GM21737 (cell line): ENCODE data around the gene CLEC16A.

Source experiments
- ATAC-seq: cut with Tn5 transposase; IDR thresholded peaks from one replicate; pipeline ENCODE4 v1.9.1; 2021; ENCODE audit warnings: mild to moderate bottlenecking, moderate library complexity; ENCODE audit not compliant: unreplicated experiment

Gene CLEC16A

DNA sequence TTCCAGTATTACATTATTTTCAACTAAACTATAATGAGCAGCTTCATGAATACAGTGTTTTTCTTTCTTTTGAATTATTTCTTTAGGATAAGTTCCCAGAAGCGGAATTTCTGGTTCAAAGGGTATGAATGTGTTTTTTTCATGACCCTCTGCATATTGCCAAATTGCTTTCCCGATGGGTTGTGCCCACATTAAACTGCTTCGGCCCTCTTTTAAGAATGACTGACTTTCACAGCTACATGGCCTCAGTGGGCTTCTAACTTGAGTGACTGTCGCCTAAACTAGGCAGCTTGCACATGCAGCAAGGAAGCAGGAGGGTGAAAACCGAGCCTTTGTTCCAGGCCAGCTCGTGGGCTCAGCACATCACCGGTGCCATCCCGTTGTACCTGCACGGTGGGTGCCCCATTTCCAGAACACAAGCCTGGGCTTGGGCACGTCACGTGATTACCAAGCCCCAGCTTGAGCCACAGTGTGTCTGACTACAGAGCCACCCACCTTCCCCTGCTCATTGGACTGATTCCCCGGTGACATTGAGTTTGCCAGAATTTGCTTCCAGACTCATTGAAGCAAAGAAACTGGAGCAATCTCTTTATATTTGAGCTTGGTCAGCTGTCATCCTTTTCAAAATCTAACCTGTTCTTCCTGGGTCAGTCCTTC is 112.8 kb downstream of the CLEC16A start:
- ATAC-seq: no peak

DNA sequence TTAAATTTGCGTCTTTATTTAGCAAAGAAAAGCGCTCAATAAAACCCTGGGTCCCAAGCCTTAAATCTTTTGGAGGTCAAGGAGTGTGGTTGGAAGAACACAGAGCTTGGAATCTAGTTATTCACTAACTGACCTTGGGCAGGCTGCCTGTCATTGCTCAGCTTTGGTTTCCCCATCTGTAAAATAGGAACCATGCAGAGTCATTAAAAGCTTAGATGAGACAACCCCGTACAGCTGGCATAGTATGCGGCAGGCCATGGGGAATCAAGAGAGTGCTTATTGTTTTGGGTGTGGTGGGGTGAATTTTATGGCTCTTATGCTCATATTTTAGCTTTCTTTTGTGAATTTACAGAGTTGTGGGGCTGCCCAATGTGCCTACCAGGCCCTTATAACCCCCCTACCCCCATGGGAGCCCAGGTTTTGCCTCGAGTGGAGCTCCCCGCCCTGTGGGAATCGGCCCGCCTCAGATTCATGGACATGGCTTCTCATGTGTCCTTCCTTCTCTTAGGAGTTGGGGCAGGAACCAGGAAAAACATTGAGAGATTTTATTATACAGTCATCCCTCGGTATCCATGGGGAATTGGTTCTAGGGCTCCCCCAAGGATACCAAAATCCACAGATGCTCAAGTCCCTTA is 113.5 kb downstream of the CLEC16A start:
- ATAC-seq: no peak

DNA sequence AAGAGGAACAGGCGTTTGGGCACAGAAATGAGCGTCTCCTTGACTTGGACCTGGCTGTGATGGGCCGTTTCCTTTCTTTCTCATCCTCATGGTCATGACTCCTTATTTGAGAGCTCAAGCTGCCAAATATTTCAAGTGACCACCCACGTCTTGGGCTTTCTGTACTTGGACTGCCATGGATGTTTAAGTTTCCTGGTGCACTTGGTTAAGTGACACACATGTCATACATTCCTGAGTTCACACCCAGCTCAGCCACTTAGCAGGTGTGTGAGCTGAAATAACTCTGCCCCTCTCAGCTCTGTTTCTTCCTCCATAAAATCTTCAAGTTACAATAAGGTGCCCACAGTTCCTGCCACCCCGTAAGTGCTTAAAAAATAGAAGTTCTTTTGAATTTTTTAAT is 114.5 kb downstream of the CLEC16A start:
- ATAC-seq: no peak

DNA sequence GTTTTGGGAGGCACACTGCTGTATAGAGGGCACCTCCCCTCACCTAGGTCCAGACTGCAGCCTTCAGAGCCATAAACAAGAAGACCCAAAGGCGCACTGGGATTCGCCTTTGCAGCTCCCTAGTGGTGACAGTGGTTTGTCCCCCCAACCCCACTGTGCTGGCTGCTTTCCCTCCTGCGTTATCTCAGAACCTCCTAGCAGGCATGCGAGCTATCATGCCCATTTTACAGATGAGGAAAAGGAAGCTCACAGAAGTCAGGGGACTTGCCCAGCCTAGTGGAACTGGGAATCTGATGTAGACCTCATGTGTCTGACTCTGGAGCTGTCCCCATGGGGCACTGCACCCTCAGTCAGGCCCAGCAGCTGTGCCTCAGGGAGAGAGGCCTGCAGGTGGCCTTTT is 115.2 kb downstream of the CLEC16A start:
- no peak for ATAC-seq

DNA sequence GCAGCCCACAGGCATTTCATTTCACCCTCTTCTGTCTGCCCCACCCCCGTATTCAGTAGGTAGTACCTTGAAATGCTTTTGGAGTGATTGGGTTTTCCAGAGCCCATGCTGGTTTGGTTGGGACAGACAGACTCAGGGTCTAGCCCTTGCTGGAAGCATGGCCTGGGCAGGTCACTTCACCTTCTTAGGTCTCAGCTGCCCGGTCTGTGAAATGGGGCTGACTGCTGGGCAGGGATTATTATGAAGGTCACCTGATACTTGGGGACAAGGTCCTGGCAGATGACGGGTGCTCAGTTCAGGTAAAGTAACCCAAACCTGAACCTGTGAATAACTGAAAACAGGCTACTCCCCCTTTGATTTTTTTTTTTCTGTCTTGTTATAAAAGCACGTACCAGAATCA is 116.0 kb downstream of the CLEC16A start:
- no peak for ATAC-seq

DNA sequence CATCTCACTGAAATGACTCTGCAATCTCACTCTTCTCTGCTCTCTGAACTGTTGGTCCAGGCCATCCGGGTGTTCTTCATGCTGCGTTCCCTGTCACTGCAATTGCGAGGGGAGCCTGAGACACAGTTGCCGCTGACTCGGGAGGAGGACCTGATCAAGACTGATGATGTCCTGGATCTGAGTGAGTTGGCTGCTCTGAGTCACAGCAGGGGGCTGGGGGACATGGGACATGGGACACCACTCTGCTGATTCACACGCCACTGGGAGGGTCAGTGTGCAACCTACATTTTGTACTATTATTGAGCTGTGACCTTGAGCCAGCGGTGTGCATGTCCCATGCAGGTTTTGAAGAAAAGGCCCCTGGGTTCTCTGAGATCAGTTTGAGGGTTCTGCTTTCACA is 116.5 kb downstream of the CLEC16A start:
- no peak for ATAC-seq

DNA sequence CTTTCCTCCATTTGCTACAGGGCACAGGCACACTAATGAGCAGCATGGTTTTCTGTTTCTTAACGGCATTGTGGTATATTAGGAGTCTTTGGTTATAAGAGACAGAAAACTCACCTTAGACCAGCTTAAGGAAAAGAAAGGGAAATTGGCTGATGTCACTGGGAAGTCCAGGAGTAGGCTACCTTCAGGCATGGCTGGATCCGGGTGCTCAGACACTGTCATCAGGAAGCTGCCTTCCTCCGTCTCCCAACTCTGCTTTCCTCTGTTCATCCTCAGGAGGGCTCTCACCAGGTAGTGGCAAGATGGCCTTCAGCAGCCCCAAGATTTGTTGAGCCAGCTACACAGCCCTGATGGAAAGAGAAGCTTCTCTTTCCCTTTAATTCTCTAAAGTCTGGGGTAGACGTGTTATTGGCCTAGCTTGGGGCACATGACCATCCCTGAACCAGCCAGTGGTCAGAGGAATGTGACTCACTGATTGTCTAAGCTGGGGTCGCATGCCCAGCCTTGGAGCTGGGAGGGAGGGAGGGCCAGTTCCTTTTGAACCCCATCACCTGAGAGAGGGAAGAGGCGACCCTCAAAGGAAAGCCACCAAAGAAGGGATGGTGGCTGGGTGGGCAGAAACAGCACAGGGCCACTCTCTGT is 117.4 kb downstream of the CLEC16A start:
- no peak for ATAC-seq

- no peak for ATAC-seq
Measured at GRCh38 chr16:11063448-11064201, 119.3 kb downstream of the CLEC16A start.

GRCh38 chr16:11064202-11064540 is 119.8 kb downstream of the CLEC16A start:
- no peak for ATAC-seq

DNA sequence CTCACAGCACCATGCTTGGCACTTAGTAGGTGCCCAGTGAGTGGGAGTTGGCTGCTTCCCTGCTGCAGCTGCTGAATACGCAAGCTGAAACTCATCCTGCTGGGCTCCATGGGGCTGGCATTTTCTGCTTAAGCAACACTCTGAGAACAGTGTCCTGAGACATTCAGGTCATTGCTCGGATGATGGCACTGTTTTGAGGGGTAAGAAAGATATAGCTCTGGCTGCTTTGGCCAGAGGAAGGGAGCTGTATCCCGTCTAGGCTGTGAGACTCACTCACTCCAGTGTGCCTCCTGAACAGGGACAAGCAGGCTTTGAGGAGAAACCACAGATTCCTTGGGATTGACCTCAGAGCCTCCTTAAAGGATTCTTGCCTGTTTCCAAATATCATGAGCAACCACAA is 120.5 kb downstream of the CLEC16A start:
- ATAC-seq: no peak

DNA sequence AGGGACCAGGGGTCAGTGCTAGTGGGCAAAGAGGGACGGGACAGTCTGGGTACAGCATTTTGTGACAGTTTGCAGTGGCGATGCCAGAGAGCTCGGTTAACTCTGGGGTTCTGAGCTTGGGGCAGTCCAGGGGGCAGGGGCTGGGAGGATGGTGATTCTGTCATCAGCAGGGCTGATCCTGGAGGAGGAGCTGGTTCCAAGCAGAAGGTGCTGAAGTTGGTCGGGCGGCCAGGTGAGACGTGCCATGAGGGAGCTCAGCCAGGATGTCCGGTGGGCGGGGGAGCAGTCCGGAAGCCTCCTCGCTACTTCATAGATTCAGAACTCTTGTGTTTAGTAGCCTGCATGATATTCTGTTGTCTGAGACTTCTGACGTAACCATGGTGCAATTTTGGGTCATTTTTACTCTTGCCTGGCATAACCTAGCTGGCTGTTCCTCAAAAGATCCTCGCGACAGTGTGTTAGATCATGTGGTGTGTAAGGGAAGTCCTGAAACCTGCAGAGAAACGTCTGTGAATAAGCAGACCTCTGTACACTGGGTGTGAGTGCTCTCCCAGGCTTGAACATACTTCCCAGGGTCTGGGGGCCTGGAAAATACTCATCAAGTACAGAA is 122.0 kb downstream of the CLEC16A start:
- ATAC-seq: no peak

DNA sequence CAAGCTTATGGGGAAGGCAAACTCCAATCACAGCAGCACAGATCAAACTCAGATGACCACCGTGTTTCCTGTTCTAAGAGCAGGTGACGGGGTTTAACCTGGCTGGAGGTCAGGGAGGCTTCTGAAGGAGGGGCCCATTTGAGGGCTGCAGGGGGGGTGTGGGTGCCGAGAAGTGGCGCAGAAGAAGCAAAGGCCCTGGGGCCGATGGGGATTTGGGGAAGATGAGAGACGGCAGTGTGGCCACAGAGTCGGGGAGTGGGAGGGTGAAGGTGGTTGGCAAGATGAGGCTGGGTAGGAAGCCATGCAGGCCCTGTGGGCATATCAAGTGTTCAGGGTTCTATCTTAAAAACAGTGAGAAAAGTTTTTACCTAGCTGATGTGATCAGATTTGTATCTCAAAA is 122.9 kb downstream of the CLEC16A start:
- no peak for ATAC-seq

DNA sequence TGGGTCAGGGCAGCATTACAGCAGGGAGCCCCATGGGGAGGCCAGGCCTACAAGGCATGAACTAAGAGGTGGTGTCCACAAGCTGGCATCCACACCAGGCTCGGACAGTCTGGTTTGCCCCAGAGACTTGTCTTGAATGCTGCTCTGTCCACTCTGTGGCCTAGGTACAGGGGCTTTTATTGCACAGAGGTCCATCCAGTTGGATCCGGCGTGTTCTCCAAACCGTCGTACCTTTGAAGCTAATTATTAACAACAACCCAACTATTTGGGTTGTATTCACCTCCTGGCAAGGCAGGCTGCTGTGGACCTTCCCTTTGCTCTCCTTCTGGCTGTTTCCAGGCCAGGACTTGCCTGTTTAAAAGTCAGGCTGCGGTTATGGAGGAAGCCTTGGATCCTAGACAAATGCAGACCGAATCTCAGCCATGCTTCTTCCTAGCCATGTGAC is 123.4 kb downstream of the CLEC16A start:
- no peak for ATAC-seq

GRCh38 chr16:11071829-11072228 is 127.5 kb downstream of the CLEC16A start:
- no peak for ATAC-seq

- no peak for ATAC-seq
Measured at GRCh38 chr16:11072420-11073153, 128.2 kb downstream of the CLEC16A start.

GRCh38 chr16:11073407-11073999 is 129.1 kb downstream of the CLEC16A start:
- ATAC-seq: no peak

DNA sequence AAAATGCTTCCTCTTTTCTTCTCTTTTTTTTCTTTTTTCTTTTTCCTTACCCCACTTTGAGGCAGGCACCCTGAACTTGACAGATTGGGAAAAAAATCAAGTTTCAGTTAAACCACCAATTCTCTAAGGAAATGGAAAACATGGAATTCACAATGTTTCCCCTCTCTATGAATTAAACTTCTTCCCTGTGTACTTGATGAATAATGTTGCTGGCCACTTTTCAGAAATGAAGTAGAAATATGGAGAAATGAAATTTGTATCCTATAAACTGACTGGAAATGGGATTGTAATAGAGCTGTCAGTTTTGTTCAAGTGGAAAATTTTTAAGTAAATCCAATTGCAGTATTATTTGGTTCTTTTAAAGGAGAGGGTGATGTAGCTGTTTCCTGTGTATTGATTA is 129.8 kb downstream of the CLEC16A start:
- ATAC-seq: no peak

DNA sequence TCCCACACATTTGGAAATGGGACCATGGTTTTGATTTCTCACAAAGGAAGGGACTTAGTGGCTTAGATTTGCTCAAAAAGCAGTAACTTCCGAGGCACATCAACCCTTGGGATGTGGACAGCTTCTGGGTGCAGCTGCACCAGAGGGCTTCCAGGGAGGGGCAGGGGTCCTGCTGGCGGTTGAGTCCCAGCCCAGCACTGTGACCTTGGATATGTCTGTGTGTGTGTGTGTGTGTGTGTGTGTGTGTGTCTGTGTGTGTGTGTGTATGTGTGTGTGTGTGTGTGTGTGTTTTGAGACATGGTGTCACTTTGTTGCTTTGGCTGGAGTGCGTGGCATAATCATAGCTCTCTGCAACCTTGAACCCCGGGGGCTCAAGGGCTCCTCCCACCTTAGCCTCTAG is 130.8 kb downstream of the CLEC16A start:
- no peak for ATAC-seq

DNA sequence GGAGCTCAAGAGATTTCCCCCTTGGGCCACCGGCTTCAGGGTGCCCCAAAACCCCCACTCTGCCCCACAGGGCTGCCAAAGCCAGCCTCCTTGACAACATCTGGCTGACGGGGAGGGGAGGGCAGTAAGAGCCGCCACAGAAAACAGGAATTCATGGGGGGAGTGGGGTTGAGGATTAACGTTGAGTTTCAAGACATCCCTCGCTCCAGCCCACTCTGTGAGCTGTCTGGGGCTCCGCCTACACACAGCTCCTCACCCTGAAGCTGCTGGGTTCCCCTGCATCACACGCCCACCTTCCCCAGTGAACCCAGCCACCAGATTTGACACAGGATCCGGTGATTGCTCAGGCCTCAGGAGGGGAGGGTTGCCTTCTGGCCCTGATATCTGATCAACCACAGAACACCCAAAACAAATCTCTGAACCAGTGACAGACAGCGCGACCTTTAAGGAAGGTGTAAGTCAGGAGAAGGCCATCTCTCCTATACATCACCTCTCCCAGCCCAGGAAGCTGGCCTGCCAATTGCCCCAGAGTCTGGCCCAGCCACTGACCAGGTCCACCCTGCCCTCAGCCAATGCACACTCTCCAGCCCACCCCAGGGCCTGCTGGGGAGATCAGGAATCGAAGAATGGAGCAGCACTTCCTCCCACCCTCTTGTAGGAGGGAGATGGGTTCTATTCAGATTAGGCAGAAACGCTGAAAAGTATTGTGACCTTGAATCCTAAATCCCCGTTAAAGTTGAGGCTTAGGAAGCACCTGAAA is 132.1 kb downstream of the CLEC16A start:
- peak; percentile 59 for ATAC-seq
